GM12801 (cell line): Measurements from ENCODE around the gene PLA2G2C.

Experiments
- TF ChIP-seq, protein P1 (sequence below): IDR thresholded peaks from one replicate; pipeline ENCODE4 v1.5.1; 2011; ENCODE audit warnings: control low read depth; ENCODE audit not compliant: insufficient read length; ENCODE audit errors: extremely low read depth

The PLA2G2C gene

DNA sequence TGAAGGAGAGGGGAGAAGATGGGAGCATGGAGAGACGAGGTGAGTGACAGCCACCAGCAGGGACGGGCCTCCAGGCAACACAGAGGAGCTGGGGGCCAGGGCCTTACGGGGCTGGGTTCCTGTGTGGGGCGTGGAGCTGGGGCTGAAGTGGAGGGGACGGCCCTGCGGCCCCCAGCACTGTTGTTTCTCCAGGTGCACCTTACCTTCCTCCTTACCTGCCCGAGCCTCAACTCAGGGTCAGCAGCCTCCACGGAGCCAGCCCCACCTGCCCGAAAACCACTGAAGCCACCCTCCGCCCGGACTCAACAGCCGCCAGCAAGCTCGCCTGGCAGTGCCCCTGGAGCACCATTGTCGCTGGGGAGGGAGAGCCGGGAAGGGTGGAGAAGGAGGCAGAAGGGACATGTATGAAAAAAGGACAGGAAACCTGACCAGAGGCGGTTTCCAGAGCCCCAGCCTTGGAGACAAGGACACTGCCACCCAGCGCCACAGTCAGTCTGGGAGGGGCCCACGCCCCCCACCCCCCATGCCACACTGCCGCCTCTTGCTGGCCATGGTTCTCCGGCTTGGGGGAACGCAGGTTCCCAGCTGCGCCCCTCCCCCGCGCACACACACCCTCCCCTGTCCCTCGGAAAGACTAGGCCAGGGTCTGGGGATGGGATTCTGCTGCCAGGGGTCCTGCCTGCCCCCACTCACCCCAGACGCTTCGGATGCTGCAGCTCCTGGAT is 36.6 kb downstream of the PLA2G2C start:
- TF ChIP-seq, protein P1, sequence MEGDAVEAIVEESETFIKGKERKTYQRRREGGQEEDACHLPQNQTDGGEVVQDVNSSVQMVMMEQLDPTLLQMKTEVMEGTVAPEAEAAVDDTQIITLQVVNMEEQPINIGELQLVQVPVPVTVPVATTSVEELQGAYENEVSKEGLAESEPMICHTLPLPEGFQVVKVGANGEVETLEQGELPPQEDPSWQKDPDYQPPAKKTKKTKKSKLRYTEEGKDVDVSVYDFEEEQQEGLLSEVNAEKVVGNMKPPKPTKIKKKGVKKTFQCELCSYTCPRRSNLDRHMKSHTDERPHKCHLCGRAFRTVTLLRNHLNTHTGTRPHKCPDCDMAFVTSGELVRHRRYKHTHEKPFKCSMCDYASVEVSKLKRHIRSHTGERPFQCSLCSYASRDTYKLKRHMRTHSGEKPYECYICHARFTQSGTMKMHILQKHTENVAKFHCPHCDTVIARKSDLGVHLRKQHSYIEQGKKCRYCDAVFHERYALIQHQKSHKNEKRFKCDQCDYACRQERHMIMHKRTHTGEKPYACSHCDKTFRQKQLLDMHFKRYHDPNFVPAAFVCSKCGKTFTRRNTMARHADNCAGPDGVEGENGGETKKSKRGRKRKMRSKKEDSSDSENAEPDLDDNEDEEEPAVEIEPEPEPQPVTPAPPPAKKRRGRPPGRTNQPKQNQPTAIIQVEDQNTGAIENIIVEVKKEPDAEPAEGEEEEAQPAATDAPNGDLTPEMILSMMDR, result no peak

DNA sequence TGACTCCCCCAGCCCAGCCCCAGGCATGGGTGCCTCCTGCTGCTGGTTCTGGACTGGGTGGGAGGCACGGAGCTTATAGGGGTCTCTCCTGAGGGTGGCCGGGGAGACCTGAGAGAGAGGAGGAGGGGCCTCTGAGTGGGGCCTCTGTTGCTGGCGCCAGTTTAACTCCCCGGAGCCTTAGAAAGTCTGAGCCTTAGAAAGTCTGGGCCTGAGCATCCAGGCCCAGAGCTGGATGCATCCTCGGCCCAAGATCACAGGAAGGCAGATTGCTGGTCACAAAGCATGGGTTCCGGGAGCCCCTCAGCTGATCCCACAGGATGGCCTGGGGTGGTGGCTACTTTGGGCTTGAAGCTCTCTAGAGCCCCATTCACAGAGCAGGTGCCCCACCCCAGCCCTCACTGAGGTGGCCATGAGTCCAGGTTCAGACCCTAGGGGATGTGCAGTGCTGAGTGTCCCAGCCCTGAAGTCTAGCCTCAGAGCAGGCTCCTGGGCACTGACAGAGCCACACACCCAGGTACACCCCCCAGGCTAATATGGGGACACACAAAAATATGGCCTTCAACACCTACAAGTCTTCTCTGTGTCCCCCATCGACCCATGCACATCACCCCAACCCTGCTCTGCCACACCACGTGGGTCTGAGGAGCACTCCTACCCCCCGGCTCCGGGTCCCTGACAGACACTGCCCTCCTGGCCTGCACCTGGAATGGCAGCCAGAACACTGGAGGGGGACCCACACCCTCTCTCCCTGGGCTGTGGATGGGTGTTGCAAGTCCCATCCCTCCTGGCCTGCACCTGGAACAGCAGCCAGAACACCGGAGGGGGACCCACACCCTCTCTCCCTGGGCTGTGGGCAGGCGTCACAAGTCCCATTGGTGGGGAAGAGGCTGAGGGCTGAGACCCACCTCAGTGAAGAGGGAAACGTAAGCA is 37.5 kb downstream of the PLA2G2C start:
- TF ChIP-seq, protein P1, result no peak

DNA sequence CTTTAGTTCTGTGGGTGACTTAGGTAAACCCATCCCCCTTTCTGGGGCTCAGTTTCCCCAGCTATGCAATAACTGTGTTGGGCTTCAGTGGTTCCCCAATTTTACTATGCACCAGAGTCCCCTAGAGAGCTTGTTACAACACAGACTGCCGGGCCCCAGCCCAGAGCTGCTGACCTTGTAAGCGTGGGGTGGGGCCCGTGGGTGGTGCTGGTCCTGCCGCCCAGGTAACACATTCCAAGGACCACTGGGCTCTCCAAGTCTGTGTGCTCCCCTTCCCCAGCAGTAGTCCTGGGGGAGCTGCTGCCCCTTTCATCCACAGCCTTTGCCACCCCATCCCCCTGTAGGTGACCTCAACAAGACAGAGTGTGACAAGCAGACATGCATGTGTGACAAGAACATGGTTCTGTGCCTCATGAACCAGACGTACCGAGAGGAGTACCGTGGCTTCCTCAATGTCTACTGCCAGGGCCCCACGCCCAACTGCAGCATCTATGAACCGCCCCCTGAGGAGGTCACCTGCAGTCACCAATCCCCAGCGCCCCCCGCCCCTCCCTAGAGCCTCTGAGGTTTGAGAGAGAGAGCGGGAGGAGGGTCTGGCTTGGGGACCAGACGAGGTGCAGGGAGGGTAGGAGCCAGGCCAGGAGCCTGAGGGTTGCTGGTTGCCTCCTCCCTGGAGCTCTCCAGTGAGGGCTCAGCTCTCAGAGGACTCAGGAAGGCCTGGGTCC is 38.3 kb downstream of the PLA2G2C start:
- TF ChIP-seq, protein P1, result no peak

DNA sequence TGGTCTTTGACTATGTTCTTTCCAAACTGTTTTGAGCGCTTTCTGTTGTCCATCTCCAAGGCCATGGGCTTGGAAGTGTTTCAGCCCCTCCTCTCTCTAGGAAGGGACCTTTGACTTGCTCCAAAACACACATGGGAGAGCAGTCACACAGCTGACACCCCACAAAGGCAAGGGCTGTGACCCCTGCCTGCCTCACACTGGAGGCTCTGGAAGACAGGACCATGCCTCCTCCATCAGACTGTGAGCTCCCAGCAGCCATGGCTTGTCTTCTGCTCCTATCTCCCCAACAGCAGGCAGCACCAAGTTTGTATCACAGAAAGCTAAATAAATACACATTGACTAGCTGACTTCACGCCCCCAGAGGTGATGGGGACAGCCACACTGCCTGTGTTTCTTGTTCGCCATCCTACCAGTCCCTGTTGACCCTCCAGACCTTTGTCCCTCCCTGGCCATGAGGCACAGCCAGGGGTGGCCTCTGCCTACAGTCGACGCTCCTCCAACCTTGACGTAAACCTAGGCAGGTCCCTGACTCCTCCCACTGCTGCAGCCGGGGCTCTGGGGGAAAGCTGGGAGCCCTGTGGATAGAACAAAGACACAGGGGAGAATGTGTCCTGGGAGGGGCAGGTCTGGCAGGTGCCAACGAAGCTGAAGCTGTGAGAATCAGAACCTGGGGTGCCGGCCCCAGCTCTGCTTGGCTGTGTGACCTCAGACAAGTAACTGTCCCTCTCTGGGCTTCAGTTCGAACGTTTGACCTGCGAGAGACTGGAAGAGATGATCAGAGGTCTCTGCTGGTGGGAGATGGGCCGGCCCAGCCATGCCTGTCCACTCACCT is 42.4 kb downstream of the PLA2G2C start:
- TF ChIP-seq, protein P1, result no peak

DNA sequence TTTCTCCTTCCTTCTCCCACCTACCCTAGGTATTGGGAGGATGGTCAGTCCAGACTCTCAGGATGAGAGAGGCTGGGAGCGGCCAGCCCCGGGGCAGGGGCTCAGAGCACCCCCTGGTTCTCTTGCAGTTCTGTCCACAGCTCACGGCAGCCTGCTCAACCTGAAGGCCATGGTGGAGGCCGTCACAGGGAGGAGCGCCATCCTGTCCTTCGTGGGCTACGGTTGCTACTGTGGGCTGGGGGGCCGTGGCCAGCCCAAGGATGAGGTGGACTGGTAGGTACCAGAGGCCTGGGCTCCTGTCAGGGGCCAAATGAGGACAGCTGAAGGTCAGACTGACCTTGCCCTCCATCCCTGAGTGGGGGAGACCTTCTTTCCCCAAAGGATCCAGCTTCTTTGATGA is 43.0 kb downstream of the PLA2G2C start:
- TF ChIP-seq, protein P1, result no peak

DNA sequence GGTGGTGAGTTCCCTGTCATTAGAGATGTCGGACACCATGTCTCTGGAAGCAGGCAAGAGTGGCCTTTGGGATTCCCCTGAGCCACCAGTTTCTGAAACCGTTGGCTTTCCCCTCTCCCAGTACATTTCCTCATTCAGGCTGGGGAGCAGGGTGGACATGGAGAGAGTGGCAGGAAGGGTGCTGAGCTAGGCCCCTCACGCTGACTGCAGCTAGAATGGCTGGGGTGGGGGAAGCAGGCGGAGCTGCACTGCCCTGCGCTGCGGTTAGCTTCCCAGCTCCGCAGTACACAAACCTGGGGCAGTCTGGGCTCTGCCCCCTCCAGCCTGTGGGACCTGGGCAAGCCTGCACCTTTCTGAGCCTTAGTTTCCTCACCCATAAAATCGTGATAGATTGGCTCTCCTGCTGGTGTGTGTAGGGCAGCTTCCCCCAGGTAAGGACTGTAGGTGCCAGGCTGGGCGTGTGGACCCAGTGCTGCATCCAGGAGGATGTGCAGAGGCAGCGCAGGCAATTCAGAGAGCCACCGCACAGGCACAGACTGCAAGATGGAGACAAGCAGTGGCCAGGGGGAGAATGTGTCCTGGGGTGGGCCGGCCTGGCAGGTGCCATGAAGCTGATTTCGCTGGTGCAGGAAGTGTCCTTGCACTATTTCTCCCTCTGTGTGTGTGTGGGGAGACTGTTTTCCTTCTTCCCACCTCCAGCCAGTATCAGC is 44.2 kb downstream of the PLA2G2C start:
- TF ChIP-seq, protein P1, result no peak
